Activated naive CD4-positive, alpha-beta T cell treated with anti-CD3 and anti-CD28 coated beads, Interleukin-2, amount 10 ng/mL, durations not matched to agents 7 days and 5 days (primary cell): ENCODE data around the gene BCL2L1.
"Not testable (repeated sequence)": the region's sequence is repeated elsewhere in the genome, so short reads cannot be mapped to it uniquely, and the experiment has no call there.

Experiments used
- CTCF ChIA-PET: fragments of 350-600 bp; sonication (Branson Sonifier 250); formaldehyde crosslinking; loops from one replicate; lab custom pipeline; 2021; ENCODE audit warnings: antibody characterized with exemption; lab: Charles Lee
- DNase-seq: peaks from one replicate; pipeline ENCODE4 v3.0.0-alpha.2; 2020
- H3K27ac Mint-ChIP-seq: one replicate; pipeline ENCODE4 v1.8.0; 2021; ENCODE audit warnings: mild to moderate bottlenecking, moderate library complexity, mixed read lengths
- H3K27me3 Mint-ChIP-seq: one replicate; pipeline ENCODE4 v1.8.0; 2021; ENCODE audit warnings: mild to moderate bottlenecking, mixed read lengths
- H3K36me3 Mint-ChIP-seq: one replicate; pipeline ENCODE4 v1.8.0; 2021; ENCODE audit warnings: mixed read lengths
- H3K4me1 Mint-ChIP-seq: one replicate; pipeline ENCODE4 v1.8.0; 2021; ENCODE audit warnings: mixed read lengths
- H3K4me3 Mint-ChIP-seq: one replicate; pipeline ENCODE4 v1.8.0; 2021; ENCODE audit warnings: mild to moderate bottlenecking, moderate library complexity, mixed read lengths
- H3K9me3 Mint-ChIP-seq: one replicate; pipeline ENCODE4 v1.8.0; 2021; ENCODE audit warnings: mixed read lengths

Gene BCL2L1

GRCh38 chr20:31722257-31723068 lies at the start of gene BCL2L1:
TSS of gene BCL2L1 (minus strand) at chr20:31722868. CDS start at chr20:31722218, 650 bp downstream.
- Mint-ChIP-seq H3K36me3 (peaks cover 45% of the 10 kb centered on the region), H3K4me1 (peaks cover 37% of the 10 kb centered on the region), H3K27me3 (no peaks in the 10 kb centered on the region), H3K27ac (peak within 1 kb of the TSS; percentile 97), H3K9me3 (no peaks in the 10 kb centered on the region), H3K4me3 (peak within 1 kb of the TSS; percentile 96)
- peak; percentile 78 for DNase-seq
- CTCF ChIA-PET = interaction anchor here (0.6 to 10.5 kb wide), 16 partner anchors 11 to 161 kb away, joined by 3 to 348 read pairs (median 5); partner anchors contain the start of gene TPX2

- no peaks in the 10 kb centered on the region for H3K9me3 Mint-ChIP-seq
- no peak overlapping the region for H3K4me3 Mint-ChIP-seq
- peaks cover 63% of the 10 kb centered on the region for H3K36me3 Mint-ChIP-seq
- H3K4me1 Mint-ChIP-seq = no peaks in the 10 kb centered on the region
- H3K27me3 Mint-ChIP-seq = no peaks in the 10 kb centered on the region
- no peak overlapping the region for H3K27ac Mint-ChIP-seq
- no peak for DNase-seq
- CTCF ChIA-PET = no interaction called here
Measured at GRCh38 chr20:31770243-31770642, 47.6 kb upstream of the BCL2L1 start.

DNA sequence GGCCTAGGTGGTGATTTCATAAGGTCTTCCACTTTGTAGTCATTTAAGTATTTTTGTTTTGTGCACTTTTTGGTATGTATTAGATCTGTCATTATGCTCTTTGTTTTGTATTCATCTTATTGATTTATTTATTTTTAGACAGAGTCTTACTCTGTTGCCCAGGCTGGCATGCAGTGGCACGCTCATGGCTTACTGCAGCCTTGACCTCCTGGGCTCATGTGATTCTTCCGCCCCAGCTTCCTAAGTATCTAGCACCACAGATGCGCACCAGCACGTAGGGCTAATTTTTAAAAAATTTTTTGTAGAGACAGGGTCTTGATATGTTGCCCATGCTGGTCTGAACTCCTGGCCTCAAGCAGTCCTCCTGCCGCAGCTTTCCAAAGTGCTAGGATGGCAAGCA lies 47.0 kb upstream of the BCL2L1 start:
- H3K4me1 Mint-ChIP-seq = no peaks in the 10 kb centered on the region
- H3K4me3 Mint-ChIP-seq = no peak overlapping the region
- H3K36me3 Mint-ChIP-seq = peaks cover 64% of the 10 kb centered on the region
- no peaks in the 10 kb centered on the region for H3K27me3 Mint-ChIP-seq
- CTCF ChIA-PET = no interaction called here
- no peaks in the 10 kb centered on the region for H3K9me3 Mint-ChIP-seq
- H3K27ac Mint-ChIP-seq = no peak overlapping the region
- DNase-seq = no peak

DNA sequence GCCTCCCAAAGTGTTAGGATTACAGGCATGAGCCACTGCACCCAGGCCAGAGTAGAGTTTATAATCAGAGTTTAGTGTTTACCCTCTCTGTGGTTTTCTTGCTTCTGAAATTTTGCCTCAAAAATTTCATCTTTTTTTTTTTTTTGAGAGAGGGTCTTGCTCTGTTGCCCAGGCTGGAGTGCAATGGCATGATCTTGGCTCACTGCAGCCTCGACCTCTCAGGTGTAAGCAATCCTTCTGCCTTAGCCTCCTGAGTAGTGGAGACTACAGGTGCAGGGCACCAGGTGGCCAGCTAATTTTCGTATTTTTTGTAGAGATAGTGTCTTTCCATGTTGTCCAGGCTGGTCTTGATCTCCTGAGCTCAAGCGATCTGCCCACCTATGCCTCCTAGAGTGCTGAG lies 45.1 kb upstream of the BCL2L1 start:
- Mint-ChIP-seq H3K36me3 (peaks cover 61% of the 10 kb centered on the region), H3K4me1 (no peaks in the 10 kb centered on the region)

DNA sequence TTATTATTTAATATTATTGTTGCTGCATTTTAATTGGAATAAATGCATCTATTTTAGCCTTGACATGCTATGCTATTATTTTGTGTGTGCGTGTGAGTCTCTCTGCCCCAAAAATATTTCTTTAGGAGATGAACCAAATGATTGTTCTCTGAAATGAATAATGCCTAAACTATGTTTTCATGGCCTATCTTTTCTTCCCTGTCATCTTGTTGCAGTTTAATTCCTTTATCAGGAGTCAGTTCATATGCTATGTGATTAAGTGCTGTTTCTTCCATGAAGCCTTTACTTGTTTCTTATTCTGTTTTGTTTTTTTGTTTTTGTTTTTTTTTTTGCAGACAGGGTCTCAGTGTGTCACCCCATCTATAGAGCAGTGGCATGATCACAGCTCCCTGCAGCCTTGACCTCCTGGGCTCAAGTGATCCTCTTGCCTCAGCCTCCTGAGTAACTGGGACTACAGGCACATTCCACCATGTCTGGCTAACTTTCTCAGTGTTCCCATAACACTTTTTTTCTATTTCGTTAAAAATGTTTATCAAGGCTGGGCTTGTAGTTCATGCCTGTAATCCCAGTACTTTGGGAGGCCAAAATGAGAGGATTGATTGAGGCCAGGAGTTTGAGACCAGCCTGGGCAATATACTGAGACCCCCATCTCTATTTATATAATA lies 42.1 kb upstream of the BCL2L1 start:
- Mint-ChIP-seq H3K36me3 (peaks cover 63% of the 10 kb centered on the region), H3K4me3 (no peak overlapping the region), H3K27ac (no peak overlapping the region), H3K4me1 (no peaks in the 10 kb centered on the region), H3K9me3 (no peaks in the 10 kb centered on the region), H3K27me3 (no peaks in the 10 kb centered on the region)
- CTCF ChIA-PET = no interaction called here
- no peak for DNase-seq

More for the DNA sequence above, 45.1 kb upstream of the BCL2L1 start:
- Mint-ChIP-seq H3K9me3 (no peaks in the 10 kb centered on the region), H3K27me3 (no peaks in the 10 kb centered on the region), H3K4me3 (no peak overlapping the region), H3K27ac (no peak overlapping the region)
- no peak for DNase-seq
- CTCF ChIA-PET = interaction anchor here (0.7 kb wide), 1 partner anchor 11 kb away, joined by 3 read pairs; no protein-coding TSS in a partner anchor

DNA sequence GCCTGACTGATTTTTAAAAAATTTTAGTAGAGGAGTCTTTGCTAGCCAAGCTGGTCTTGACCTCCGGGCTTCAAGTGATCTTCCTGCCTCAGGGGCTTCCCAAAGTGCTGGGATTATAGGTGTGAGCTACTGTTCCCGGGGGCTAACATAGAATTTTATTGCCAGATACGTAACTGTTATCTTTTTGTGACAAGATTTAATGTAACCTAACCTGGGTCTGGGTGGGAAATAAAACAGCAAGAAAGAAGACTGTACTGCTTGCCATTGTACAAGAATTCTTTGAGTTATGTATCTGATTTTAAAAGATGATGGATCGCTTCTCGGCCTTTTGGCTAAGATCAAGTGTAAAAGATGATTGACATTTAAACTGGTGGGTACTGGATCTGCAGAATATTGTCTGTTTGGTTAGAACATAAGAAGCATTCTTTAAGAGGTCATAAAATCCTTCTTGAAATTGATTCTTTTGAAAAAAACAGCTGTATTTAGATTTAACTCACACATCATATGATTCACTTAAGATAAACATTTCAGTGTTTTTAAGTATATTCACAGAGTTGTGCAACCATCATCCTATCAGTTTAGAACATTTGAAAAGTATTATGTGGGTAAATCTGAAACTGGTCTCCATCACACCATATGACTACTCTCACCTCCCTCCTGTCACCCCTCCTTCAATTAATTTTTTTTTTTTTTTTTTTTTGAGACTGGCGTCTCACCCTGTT lies 38.0 kb upstream of the BCL2L1 start:
- Mint-ChIP-seq H3K4me1 (peaks cover 3% of the 10 kb centered on the region), H3K4me3 (no peak overlapping the region), H3K27me3 (no peaks in the 10 kb centered on the region), H3K9me3 (no peaks in the 10 kb centered on the region), H3K27ac (no peak overlapping the region), H3K36me3 (peaks cover 65% of the 10 kb centered on the region)
- no peak for DNase-seq
- CTCF ChIA-PET = no interaction called here

DNA sequence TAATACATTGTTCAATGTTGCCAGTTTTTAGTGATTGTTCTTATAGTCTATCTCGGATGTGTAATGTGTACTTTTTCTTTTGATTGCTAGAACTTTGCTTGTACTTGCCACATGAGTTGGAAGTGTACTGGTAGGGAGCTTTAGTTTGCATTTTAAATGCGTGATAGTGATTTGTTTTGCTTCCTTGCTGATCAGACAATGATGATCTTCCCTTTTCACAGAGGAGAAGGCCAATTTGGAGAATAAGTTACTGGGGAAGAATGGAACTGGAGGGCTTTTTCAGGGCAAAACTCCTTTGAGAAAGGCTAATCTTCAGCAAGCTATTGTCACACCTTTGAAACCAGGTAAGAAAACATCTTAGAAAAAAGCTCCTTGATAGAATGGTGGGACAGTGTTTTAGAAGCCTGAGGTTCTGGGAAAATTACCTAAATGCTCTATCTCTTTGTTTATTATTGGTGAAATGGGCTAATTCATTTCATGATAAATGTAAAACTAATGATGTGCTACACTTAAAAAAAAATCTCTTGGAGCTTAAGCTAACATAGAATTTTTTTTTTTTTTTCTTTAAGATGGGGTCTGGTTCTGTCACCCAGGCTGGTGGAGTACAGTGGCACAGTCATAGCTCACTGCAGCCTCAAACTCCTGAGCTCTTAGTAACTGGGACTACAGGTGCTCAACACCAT lies 37.3 kb upstream of the BCL2L1 start:
- Mint-ChIP-seq H3K4me3 (no peak overlapping the region), H3K9me3 (no peaks in the 10 kb centered on the region), H3K36me3 (peaks cover 60% of the 10 kb centered on the region), H3K27ac (no peak overlapping the region), H3K27me3 (no peaks in the 10 kb centered on the region), H3K4me1 (peaks cover 3% of the 10 kb centered on the region)
- DNase-seq = no peak
- CTCF ChIA-PET = no interaction called here

DNA sequence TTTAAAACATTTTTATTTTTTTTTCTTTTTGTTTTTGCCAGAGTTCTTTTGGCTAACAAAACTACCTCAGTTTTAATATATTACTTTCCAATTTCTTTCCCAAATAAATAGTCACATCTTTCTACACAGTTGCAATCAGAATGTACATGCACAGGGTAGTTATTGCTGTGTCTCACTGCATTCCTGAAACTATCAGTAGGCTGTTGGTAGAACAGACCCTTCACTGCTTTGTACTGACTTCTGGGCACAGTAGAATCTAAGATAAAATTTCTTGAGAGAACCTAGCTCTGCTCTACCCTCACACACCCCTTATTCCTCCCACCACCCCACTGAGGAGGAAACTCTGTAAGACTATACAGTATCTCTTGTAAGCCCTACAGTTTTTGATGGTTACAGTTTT lies 36.3 kb upstream of the BCL2L1 start:
- H3K4me1 Mint-ChIP-seq = peaks cover 7% of the 10 kb centered on the region
- H3K4me3 Mint-ChIP-seq = no peak overlapping the region
- H3K36me3 Mint-ChIP-seq = peaks cover 57% of the 10 kb centered on the region
- H3K27ac Mint-ChIP-seq = no peak overlapping the region
- CTCF ChIA-PET = no interaction called here
- H3K9me3 Mint-ChIP-seq = no peaks in the 10 kb centered on the region
- no peak for DNase-seq
- no peaks in the 10 kb centered on the region for H3K27me3 Mint-ChIP-seq

GRCh38 chr20:31758521-31758920 lies 35.9 kb upstream of the BCL2L1 start:
- Mint-ChIP-seq H3K4me3 (no peak overlapping the region), H3K36me3 (peaks cover 59% of the 10 kb centered on the region), H3K27me3 (no peaks in the 10 kb centered on the region), H3K27ac (no peak overlapping the region), H3K9me3 (no peaks in the 10 kb centered on the region), H3K4me1 (peaks cover 7% of the 10 kb centered on the region)
- DNase-seq = no peak
- CTCF ChIA-PET = no interaction called here

DNA sequence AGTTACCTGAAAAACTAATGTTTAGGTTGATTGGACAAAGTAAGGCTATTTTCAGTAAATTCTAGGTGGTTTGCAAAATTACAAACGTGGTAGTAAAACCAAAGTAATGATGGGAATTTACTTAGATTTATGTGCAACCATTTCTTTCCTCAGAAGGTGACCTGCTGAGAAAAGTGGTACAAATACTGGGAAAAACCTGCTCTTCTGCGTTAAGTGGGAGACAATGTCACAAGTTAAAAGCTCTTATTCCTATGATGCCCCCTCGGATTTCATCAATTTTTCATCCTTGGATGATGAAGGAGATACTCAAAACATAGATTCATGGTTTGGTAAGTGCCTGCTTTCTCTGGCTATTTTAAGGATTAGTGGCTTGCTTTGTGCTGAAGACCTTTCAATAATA lies 34.6 kb upstream of the BCL2L1 start:
- H3K4me1 Mint-ChIP-seq = peaks cover 7% of the 10 kb centered on the region
- H3K27me3 Mint-ChIP-seq = no peaks in the 10 kb centered on the region
- H3K9me3 Mint-ChIP-seq = no peaks in the 10 kb centered on the region
- no peak overlapping the region for H3K4me3 Mint-ChIP-seq
- no peak overlapping the region for H3K27ac Mint-ChIP-seq
- H3K36me3 Mint-ChIP-seq = peaks cover 61% of the 10 kb centered on the region
- CTCF ChIA-PET = no interaction called here
- DNase-seq = no peak

GRCh38 chr20:31751126-31751525 lies 28.5 kb upstream of the BCL2L1 start:
- CTCF ChIA-PET = no interaction called here
- Mint-ChIP-seq H3K27me3 (no peaks in the 10 kb centered on the region), H3K36me3 (peaks cover 51% of the 10 kb centered on the region), H3K4me1 (peaks cover 31% of the 10 kb centered on the region), H3K4me3 (no peak overlapping the region), H3K9me3 (no peaks in the 10 kb centered on the region), H3K27ac (no peak overlapping the region)
- DNase-seq = no peak

DNA sequence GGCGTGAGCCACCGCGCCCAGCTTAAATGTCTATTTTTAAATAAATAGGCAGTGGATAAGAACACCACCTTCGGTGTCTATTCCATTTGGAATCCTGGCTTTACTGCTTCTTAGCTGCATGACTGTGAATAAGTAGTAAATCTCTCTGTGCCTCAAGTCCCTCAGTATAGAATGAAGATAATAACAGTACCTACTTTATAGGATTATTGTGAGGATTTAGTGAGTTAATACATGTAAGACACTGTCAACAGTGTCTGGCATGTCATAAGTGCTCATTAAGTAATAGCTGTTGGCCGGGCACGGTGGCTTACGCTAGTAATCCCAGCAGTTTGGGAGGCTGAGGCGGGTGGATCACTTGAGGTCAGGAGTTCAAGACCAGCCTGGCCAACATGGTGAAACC lies 26.6 kb upstream of the BCL2L1 start:
- CTCF ChIA-PET = interaction anchor here (0.9 kb wide), 1 partner anchor 60 kb away, joined by 3 read pairs; no protein-coding TSS in a partner anchor
- DNase-seq = no peak
- Mint-ChIP-seq H3K4me3 (no peak overlapping the region), H3K27ac (no peak overlapping the region), H3K27me3 (no peaks in the 10 kb centered on the region), H3K9me3 (no peaks in the 10 kb centered on the region), H3K36me3 (peaks cover 62% of the 10 kb centered on the region), H3K4me1 (peaks cover 37% of the 10 kb centered on the region)

DNA sequence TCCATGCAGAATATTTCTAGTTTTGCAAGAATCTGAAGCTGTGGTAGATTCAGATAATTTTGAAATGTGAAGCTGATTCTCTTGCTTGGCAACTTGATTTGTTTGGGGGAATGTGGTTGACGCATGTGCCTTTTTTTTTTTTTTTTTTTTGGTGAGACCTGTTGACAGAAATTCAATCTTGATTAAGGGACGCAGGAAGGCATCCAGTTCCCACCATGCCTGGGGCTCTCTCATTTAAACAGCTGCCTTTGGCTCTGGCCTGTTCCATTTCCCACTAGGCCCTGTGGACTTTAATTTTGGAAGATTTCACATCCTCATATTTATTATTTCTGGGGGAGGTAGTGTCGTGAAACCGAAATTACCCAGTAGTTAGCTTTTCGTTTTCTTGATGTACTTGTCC lies 25.0 kb upstream of the BCL2L1 start:
- Mint-ChIP-seq H3K27me3 (no peaks in the 10 kb centered on the region), H3K4me1 (peaks cover 39% of the 10 kb centered on the region), H3K4me3 (no peak overlapping the region), H3K36me3 (peaks cover 56% of the 10 kb centered on the region), H3K9me3 (no peaks in the 10 kb centered on the region), H3K27ac (no peak overlapping the region)
- no peak for DNase-seq
- CTCF ChIA-PET = no interaction called here

GRCh38 chr20:31747028-31747427 lies 24.4 kb upstream of the BCL2L1 start:
- DNase-seq, H3K4me3 Mint-ChIP-seq, CTCF ChIA-PET, H3K27me3 Mint-ChIP-seq, H3K9me3 Mint-ChIP-seq: not testable (repeated sequence)
- Mint-ChIP-seq H3K27ac (peak overlapping the region; percentile 81), H3K36me3 (peaks cover 54% of the 10 kb centered on the region), H3K4me1 (peaks cover 42% of the 10 kb centered on the region)
